OCI-LY3 (cell line): ENCODE results near the gene SPATA6L.

Experiments
- H2AFZ ChIP-seq: fragments of 200-600, 300-600 bp; shearing (Covaris generic); 2 replicates; pipeline ENCODE4 v1.6.0; 2014; ENCODE audit warnings: antibody characterized with exemption, low read depth, low read length
- H3K27ac ChIP-seq: fragments of 200-600, 300-600 bp; sonication (generic); 2 replicates; pipeline ENCODE4 v1.5.1; 2014; ENCODE audit warnings: mild to moderate bottlenecking, low read length, moderate library complexity, mixed read lengths
- H3K27me3 ChIP-seq: fragments of 200-600, 300-600 bp; sonication (generic); 2 replicates; pipeline ENCODE4 v1.6.1; 2014; ENCODE audit warnings: low read depth, low read length, mixed read lengths
- H3K36me3 ChIP-seq: fragments of 200-600, 300-600 bp; sonication (generic); replicated peaks from 2 replicates; pipeline ENCODE3; 2014; ENCODE audit warnings: low read depth, low read length, mixed read lengths
- H3K4me1 ChIP-seq: fragments of 300-600, 200-600 bp; sonication (generic); 2 replicates; pipeline ENCODE4 v1.6.1; 2014; ENCODE audit warnings: low read length, mixed read lengths
- H3K4me2 ChIP-seq: fragments of 200-600, 300-600 bp; sonication (generic); 2 replicates; pipeline ENCODE4 v1.6.1; 2014; ENCODE audit warnings: low read length, mixed read lengths
- H3K4me3 ChIP-seq: fragments of 300-600, 200-600 bp; sonication (generic); 2 replicates; pipeline ENCODE4 v1.5.1; 2014; ENCODE audit warnings: antibody characterized with exemption, mild to moderate bottlenecking, low read length, moderate library complexity
- H3K79me2 ChIP-seq: fragments of 300-600, 200-600 bp; shearing (Covaris generic); 2 replicates; pipeline ENCODE4 v1.6.1; 2014; ENCODE audit warnings: mild to moderate bottlenecking, low read length, mixed read lengths
- H3K9ac ChIP-seq: fragments of 300-600, 200-600 bp; shearing (Covaris generic); 2 replicates; pipeline ENCODE4 v1.6.0; 2014; ENCODE audit warnings: mild to moderate bottlenecking, low read length, moderate library complexity
- H3K9me3 ChIP-seq: fragments of 200-600, 300-600 bp; shearing (Covaris generic); 2 replicates; pipeline ENCODE4 v1.6.1; 2014; ENCODE audit warnings: low read length, mixed read lengths; ENCODE audit not compliant: insufficient read depth
- H4K20me1 ChIP-seq: fragments of 200-600, 300-600 bp; sonication (generic); 2 replicates; pipeline ENCODE4 v1.6.1; 2016; ENCODE audit warnings: low read length, mixed read lengths; ENCODE audit not compliant: insufficient read depth
- CTCF ChIP-seq: fragments of 200-600, 300-600 bp; sonication (generic); IDR thresholded peaks from 2 replicates; pipeline ENCODE4 v1.5.1; 2014; ENCODE audit warnings: antibody characterized with exemption, low read length, low read depth
- EZH2phosphoT487 ChIP-seq: fragments of 200-600 bp; shearing (Covaris generic); IDR thresholded peaks from 2 replicates; pipeline ENCODE4 v1.6.1; 2018; ENCODE audit warnings: antibody characterized with exemption, mixed run types, low read depth

The SPATA6L gene

GRCh38 chr9:4639420-4639819 is 26.9 kb downstream of the SPATA6L start:
- TF ChIP-seq CTCF (no peak), EZH2phosphoT487 (no peak)
- H3K4me3 ChIP-seq = no peak overlapping the region
- H3K4me2 ChIP-seq = no peak overlapping the region
- H3K9ac ChIP-seq = no peak overlapping the region
- no peaks in the 10 kb centered on the region for H3K79me2 ChIP-seq
- H3K36me3 ChIP-seq = no peaks in the 10 kb centered on the region
- H3K27me3 ChIP-seq = no peaks in the 10 kb centered on the region
- H3K4me1 ChIP-seq = peaks cover 2% of the 10 kb centered on the region
- H3K27ac ChIP-seq = no peak overlapping the region
- H4K20me1 ChIP-seq = no peaks in the 10 kb centered on the region
- no peak overlapping the region for H2AFZ ChIP-seq
- no peaks in the 10 kb centered on the region for H3K9me3 ChIP-seq

GRCh38 chr9:4638968-4639367 is 27.3 kb downstream of the SPATA6L start:
- H3K79me2 ChIP-seq = no peaks in the 10 kb centered on the region
- H3K4me1 ChIP-seq = no peaks in the 10 kb centered on the region
- H3K4me3 ChIP-seq = no peak overlapping the region
- H2AFZ ChIP-seq = no peak overlapping the region
- H4K20me1 ChIP-seq = no peaks in the 10 kb centered on the region
- no peak for TF ChIP-seq EZH2phosphoT487
- TF ChIP-seq CTCF = no peak
- H3K9ac ChIP-seq = no peak overlapping the region
- no peak overlapping the region for H3K27ac ChIP-seq
- H3K4me2 ChIP-seq = no peak overlapping the region
- no peaks in the 10 kb centered on the region for H3K9me3 ChIP-seq
- H3K27me3 ChIP-seq = no peaks in the 10 kb centered on the region
- no peaks in the 10 kb centered on the region for H3K36me3 ChIP-seq

- H2AFZ ChIP-seq = no peak overlapping the region
- no peaks in the 10 kb centered on the region for H3K9me3 ChIP-seq
- H3K36me3 ChIP-seq = no peaks in the 10 kb centered on the region
- H3K27me3 ChIP-seq = no peaks in the 10 kb centered on the region; the same call in 1 of the 2 replicates
- no peak overlapping the region for H3K4me3 ChIP-seq
- no peaks in the 10 kb centered on the region for H4K20me1 ChIP-seq
- TF ChIP-seq CTCF = peak; percentile 5; the same call in 1 of the 2 replicates
- no peak for TF ChIP-seq EZH2phosphoT487
- no peak overlapping the region for H3K4me2 ChIP-seq
- H3K4me1 ChIP-seq = no peaks in the 10 kb centered on the region
- no peaks in the 10 kb centered on the region for H3K79me2 ChIP-seq
- H3K9ac ChIP-seq = no peak overlapping the region
- no peak overlapping the region for H3K27ac ChIP-seq
Observed at GRCh38 chr9:4630836-4631235, 35.4 kb downstream of the SPATA6L start.

- H3K4me1 ChIP-seq = no peaks in the 10 kb centered on the region
- H3K9me3 ChIP-seq = no peaks in the 10 kb centered on the region
- H3K27me3 ChIP-seq = no peaks in the 10 kb centered on the region; the same call in 1 of the 2 replicates
- TF ChIP-seq EZH2phosphoT487 (no peak), CTCF (no peak)
- H3K4me3 ChIP-seq = no peak overlapping the region
- H3K36me3 ChIP-seq = no peaks in the 10 kb centered on the region
- no peak overlapping the region for H2AFZ ChIP-seq
- H3K79me2 ChIP-seq = no peaks in the 10 kb centered on the region
- H4K20me1 ChIP-seq = no peaks in the 10 kb centered on the region
- H3K4me2 ChIP-seq = no peak overlapping the region
- H3K27ac ChIP-seq = no peak overlapping the region
- no peak overlapping the region for H3K9ac ChIP-seq
Observed at GRCh38 chr9:4622016-4622415, 44.3 kb downstream of the SPATA6L start.
